ENCODE measurements around the gene FADS1. TPM values are rescaled to one million over a fixed set of nuclear protein-coding genes. Genes with fewer than 3 reads are reported as not detected.

The FADS1 gene
- total and polyA plus RNA-seq, 2 of the 13 experiments (the other 11 are each of a cell fraction or from before 2014, with no cell fraction given), result 91.8 to 108 TPM

DNA sequence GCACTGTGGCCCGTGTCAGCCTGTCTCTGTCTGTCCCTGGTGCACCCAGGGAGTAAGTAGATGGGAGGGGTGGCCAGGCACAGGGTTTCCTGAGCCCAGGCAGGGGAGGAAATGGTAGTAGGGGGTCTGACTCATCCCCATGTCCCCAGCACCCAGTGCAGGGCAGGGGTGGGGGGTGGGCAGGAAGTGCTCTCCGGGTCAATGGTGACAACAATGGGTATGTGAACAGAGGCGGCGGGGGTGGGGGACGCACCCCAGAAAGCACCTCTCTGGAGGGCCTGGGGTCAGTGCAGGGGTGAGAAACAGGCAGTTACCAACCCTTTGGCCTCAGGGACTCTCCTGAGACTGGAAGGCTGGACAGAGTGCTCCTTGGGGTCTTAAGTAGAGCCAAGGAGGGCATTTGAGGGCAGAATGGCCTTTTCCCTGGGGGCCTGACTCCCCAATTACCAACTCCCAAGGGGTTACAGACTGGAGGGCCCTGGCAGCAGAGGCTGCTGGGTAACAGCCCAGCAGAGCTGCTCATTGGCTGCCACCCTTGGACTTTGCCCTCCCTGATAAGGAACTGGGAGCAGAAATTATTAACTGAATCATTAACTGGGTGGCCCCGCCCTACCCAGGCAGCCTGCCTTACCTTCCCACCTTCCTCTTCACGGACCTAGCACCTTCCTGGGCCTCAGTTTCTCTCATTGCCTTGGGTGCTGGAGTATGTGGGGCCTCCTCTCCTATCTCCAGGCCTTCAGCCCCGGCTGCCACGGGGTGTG, 60.2 kb downstream of the FADS1 start (continued):
- TF ChIP-seq, protein P1, sequence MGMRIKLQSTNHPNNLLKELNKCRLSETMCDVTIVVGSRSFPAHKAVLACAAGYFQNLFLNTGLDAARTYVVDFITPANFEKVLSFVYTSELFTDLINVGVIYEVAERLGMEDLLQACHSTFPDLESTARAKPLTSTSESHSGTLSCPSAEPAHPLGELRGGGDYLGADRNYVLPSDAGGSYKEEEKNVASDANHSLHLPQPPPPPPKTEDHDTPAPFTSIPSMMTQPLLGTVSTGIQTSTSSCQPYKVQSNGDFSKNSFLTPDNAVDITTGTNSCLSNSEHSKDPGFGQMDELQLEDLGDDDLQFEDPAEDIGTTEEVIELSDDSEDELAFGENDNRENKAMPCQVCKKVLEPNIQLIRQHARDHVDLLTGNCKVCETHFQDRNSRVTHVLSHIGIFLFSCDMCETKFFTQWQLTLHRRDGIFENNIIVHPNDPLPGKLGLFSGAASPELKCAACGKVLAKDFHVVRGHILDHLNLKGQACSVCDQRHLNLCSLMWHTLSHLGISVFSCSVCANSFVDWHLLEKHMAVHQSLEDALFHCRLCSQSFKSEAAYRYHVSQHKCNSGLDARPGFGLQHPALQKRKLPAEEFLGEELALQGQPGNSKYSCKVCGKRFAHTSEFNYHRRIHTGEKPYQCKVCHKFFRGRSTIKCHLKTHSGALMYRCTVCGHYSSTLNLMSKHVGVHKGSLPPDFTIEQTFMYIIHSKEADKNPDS (CRISPR knock-in tag; IDR thresholded peaks at IDR 0.05), result no peak
- TF ChIP-seq, protein P2, sequence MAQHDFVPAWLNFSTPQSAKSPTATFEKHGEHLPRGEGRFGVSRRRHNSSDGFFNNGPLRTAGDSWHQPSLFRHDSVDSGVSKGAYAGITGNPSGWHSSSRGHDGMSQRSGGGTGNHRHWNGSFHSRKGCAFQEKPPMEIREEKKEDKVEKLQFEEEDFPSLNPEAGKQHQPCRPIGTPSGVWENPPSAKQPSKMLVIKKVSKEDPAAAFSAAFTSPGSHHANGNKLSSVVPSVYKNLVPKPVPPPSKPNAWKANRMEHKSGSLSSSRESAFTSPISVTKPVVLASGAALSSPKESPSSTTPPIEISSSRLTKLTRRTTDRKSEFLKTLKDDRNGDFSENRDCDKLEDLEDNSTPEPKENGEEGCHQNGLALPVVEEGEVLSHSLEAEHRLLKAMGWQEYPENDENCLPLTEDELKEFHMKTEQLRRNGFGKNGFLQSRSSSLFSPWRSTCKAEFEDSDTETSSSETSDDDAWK (CRISPR knock-in tag; IDR thresholded peaks at IDR 0.05), result no peak
- no peak for TF ChIP-seq SP2 (CRISPR knock-in tag; IDR thresholded peaks at IDR 0.05)
- TF ChIP-seq ZNF850 (CRISPR knock-in tag; conservative IDR thresholded peaks at IDR 0.05), result no peak
- TF ChIP-seq ZNF335 (CRISPR knock-in tag; IDR thresholded peaks at IDR 0.05), result no peak
- TF ChIP-seq SP4 (CRISPR knock-in tag; IDR thresholded peaks at IDR 0.05), result no peak
- TF ChIP-seq, protein P3, sequence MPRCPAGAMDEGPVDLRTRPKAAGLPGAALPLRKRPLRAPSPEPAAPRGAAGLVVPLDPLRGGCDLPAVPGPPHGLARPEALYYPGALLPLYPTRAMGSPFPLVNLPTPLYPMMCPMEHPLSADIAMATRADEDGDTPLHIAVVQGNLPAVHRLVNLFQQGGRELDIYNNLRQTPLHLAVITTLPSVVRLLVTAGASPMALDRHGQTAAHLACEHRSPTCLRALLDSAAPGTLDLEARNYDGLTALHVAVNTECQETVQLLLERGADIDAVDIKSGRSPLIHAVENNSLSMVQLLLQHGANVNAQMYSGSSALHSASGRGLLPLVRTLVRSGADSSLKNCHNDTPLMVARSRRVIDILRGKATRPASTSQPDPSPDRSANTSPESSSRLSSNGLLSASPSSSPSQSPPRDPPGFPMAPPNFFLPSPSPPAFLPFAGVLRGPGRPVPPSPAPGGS (CRISPR knock-in tag; IDR thresholded peaks at IDR 0.05), result peak; percentile 67; the same call in 1 of the 2 replicates
- peak; percentile 27; the same call in 1 of the 2 replicates for TF ChIP-seq FOXA3 (CRISPR knock-in tag; IDR thresholded peaks at IDR 0.05)
- 0 out of 2 replicates have a peak, but pooled peaks have one; percentile 28 for TF ChIP-seq EEA1 (CRISPR knock-in tag; IDR thresholded peaks at IDR 0.05; ENCODE audit: borderline replicate concordance)
- TF ChIP-seq ZNF441 (CRISPR knock-in tag; IDR thresholded peaks at IDR 0.05; ENCODE audit: borderline replicate concordance), result 0 out of 2 replicates have a peak, but pooled peaks have one; percentile 31
- peak; percentile 66; the same call in 1 of the 2 replicates for TF ChIP-seq NFKB2 (CRISPR knock-in tag; IDR thresholded peaks at IDR 0.05; ENCODE audit: borderline replicate concordance)
- no peak for TF ChIP-seq TCF12 (IDR thresholded peaks at IDR 0.05)
- TF ChIP-seq TCF12 (CRISPR knock-in tag; IDR thresholded peaks at IDR 0.05), result no peak
- TF ChIP-seq TBX2 (CRISPR knock-in tag; IDR thresholded peaks at IDR 0.05; ENCODE audit: borderline replicate concordance), result peak; percentile 78; the same call in 1 of the 2 replicates
- TF ChIP-seq ZNF468 (CRISPR knock-in tag; IDR thresholded peaks at IDR 0.05), result no peak
- TF ChIP-seq AGO2 (optimal IDR thresholded peaks at IDR 0.05; ENCODE audit: low read depth, low read length), result peak; percentile 63
- TF ChIP-seq ZIK1 (CRISPR knock-in tag; IDR thresholded peaks at IDR 0.05; ENCODE audit: borderline replicate concordance, low read depth), result no peak
- TF ChIP-seq MAFG (CRISPR knock-in tag; IDR thresholded peaks at IDR 0.05), result no peak
- no peak for TF ChIP-seq JARID2 (CRISPR knock-in tag; IDR thresholded peaks at IDR 0.05; ENCODE audit: insufficient replicate concordance)
- TF ChIP-seq, protein P4, sequence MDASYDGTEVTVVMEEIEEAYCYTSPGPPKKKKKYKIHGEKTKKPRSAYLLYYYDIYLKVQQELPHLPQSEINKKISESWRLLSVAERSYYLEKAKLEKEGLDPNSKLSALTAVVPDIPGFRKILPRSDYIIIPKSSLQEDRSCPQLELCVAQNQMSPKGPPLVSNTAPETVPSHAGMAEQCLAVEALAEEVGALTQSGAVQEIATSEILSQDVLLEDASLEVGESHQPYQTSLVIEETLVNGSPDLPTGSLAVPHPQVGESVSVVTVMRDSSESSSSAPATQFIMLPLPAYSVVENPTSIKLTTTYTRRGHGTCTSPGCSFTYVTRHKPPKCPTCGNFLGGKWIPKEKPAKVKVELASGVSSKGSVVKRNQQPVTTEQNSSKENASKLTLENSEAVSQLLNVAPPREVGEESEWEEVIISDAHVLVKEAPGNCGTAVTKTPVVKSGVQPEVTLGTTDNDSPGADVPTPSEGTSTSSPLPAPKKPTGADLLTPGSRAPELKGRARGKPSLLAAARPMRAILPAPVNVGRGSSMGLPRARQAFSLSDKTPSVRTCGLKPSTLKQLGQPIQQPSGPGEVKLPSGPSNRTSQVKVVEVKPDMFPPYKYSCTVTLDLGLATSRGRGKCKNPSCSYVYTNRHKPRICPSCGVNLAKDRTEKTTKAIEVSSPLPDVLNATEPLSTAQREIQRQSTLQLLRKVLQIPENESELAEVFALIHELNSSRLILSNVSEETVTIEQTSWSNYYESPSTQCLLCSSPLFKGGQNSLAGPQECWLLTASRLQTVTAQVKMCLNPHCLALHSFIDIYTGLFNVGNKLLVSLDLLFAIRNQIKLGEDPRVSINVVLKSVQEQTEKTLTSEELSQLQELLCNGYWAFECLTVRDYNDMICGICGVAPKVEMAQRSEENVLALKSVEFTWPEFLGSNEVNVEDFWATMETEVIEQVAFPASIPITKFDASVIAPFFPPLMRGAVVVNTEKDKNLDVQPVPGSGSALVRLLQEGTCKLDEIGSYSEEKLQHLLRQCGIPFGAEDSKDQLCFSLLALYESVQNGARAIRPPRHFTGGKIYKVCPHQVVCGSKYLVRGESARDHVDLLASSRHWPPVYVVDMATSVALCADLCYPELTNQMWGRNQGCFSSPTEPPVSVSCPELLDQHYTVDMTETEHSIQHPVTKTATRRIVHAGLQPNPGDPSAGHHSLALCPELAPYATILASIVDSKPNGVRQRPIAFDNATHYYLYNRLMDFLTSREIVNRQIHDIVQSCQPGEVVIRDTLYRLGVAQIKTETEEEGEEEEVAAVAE (CRISPR knock-in tag; IDR thresholded peaks at IDR 0.05; ENCODE audit: borderline replicate concordance), result no peak

All from HepG2 (cell line).